ENCODE data around the gene TLCD3A. TPM values are rescaled to one million over a fixed set of nuclear protein-coding genes. Genes with fewer than 3 reads are reported as not detected.

Gene TLCD3A
- total and polyA plus RNA-seq, 2 donors (not counting 1 experiment from before 2014, with no cell fraction given), result 2.0 to 2.4 TPM

GRCh38 chr17:703081-703875 lies 29.1 kb upstream of the TLCD3A start:
- DNase-seq, result no peak
- Histone ChIP-seq H3K4me1 (ENCODE audit: control insufficient read depth in 2 of 2, insufficient read depth in 2 of 2, low read length in 2 of 2) (no peaks in the 10 kb centered on the region), H3K27me3 (replicated peaks in 1 of 4; ENCODE audit: control extremely low read depth in 1 of 4, control insufficient read depth in 3 of 4, insufficient read depth in 4 of 4, low read length in 3 of 4) (no peaks in the 10 kb centered on the region), H3K4me3 (ENCODE audit: control extremely low read depth in 1 of 5, extremely low read depth in 1 of 5, insufficient read depth in 1 of 5, low read depth in 2 of 5, low read length in 4 of 5) (no peak overlapping the region), H4K20me1 (ENCODE audit: control insufficient read depth, insufficient read depth, low read length, poor library complexity, severe bottlenecking) (peaks cover 7% of the 10 kb centered on the region), H3K79me2 (ENCODE audit: control insufficient read depth, insufficient read depth, low read length) (peaks cover 37% of the 10 kb centered on the region), H3K9me3 (ENCODE audit: control extremely low read depth in 1 of 3, control insufficient read depth in 2 of 3, insufficient read depth in 1 of 3, low read length in 2 of 3) (no peaks in the 10 kb centered on the region), H2AFZ (ENCODE audit: insufficient read depth, low read depth, low read length, poor library complexity, severe bottlenecking) (no peak overlapping the region), H3K27ac (ENCODE audit: low read length in 2 of 2) (no peak overlapping the region), H3K36me3 (replicated peaks in 1 of 2; ENCODE audit: control extremely low read depth in 1 of 2, control insufficient read depth in 1 of 2, extremely low read depth in 1 of 2, insufficient read depth in 2 of 2, low read length in 1 of 2) (peaks cover 6 to 12% of the 10 kb centered on the region in 2 experiments), H3K9ac (ENCODE audit: low read length) (no peak overlapping the region), H3K4me2 (replicated peaks; ENCODE audit: low read depth, low read length, poor library complexity, severe bottlenecking) (no peak overlapping the region)
- Mint-ChIP-seq H3K27ac (no peak overlapping the region), H3K9me3 (ENCODE audit: insufficient read depth) (no peaks in the 10 kb centered on the region), H3K4me3 (no peak overlapping the region), H3K27me3 (no peaks in the 10 kb centered on the region), H3K4me1 (no peaks in the 10 kb centered on the region)
- whole genome bisulfite sequencing (ENCODE audit: insufficient coverage), result 95% methylated on average over 6 of the region's 12 CpGs
- ChIA-PET POLR2A (no interaction called here), CTCF (interaction anchor here (3.8 to 6.2 kb wide), 2 partner anchors 292 kb away, joined by 17 to 128 read pairs; a partner anchor contains a TSS)
- intact Hi-C loops (cut with micrococcal nuclease), result loop anchor here (5.0 kb wide), 1 partner anchor 561 kb away; a partner anchor contains a TSS
- no peak for TF ChIP-seq CTCF (IDR thresholded peaks at IDR 0.05)
- TF ChIP-seq EZH2 (IDR thresholded peaks at IDR 0.05; ENCODE audit: borderline replicate concordance, insufficient read depth, low read depth, low read length, poor library complexity, severe bottlenecking), result no peak
- no peak for ATAC-seq (ENCODE audit: low read depth)

Data from B cell (primary cell).